Posterior vena cava (tissue), 2 donors: Measurements from ENCODE around the gene PEX16. TPM values are rescaled to one million over a fixed set of nuclear protein-coding genes. Genes with fewer than 3 reads are reported as not detected.

Experiments used
- DNase-seq: peaks from one replicate; pipeline ENCODE4 v3.0.0-alpha.2; 2020; ENCODE audit warnings: low spot score
- intact Hi-C, 2 donors: fragments of 100-400 bp; cut with DNase I; formaldehyde crosslinking; loops; one replicate each; pipeline versions ENCODE4 v1.14.1 to v1.14.2; 2022 to 2023
- total RNA-seq, 2 donors: library from RNA; stranded (reverse); fragmentation: NEBNext Ultra II Directional; extraction: Animal tissue kit (Norgen Biotek cat#: 25700); gene quantifications; one replicate each; pipeline ENCODE4 v1.2.1, GENCODE V29; 2021
- donor health status: DM: yes; HTN: yes; CAD: no.
- donor health status: DM: yes; HTN: yes; CAD: no.

Gene PEX16
- total RNA-seq, 2 donors from 2014 or later, result 13.3 to 18.8 TPM

- no peak for DNase-seq
- intact Hi-C loops, result no loop called here
Observed at GRCh38 chr11:45860348-45860747, 57.3 kb downstream of the PEX16 start.

Other genes with a start within 250 kb of the PEX16 start
- 10 to 100 TPM; 13.4 to 13.6 TPM for gene SLC35C1, start 112.7 kb downstream of the PEX16 start, total RNA-seq
- 10 to 100 TPM; 32.2 to 49.5 TPM for gene CRY2, start 70.4 kb downstream of the PEX16 start, total RNA-seq
- gene MAPK8IP1, start 32.2 kb downstream of the PEX16 start, total RNA-seq, result 10 to 100 TPM in 1 of 2 donors, 1 to 10 TPM in 1; 8.5 to 10.9 TPM
- under 1 TPM in 1 of 2 donors, not detected in 1; 0.57 TPM for gene FREY1, start 10.6 kb downstream of the PEX16 start, total RNA-seq
- gene LARGE2, start 4.8 kb upstream of the PEX16 start, total RNA-seq, result not detected
- 10 to 100 TPM; 40.2 to 54.0 TPM for gene PHF21A, start 203.6 kb upstream of the PEX16 start, total RNA-seq